ENCODE measurements around the gene SSC5D. TPM values are rescaled to one million over a fixed set of nuclear protein-coding genes. Genes with fewer than 3 reads are reported as not detected.

SSC5D gene
- polyA plus RNA-seq, 1 of the 3 experiments (the other 2 are of a cell fraction): 4.9 TPM

GRCh38 chr19:55498246-55498840, 10.1 kb downstream of the SSC5D start (continued):
- TF ChIP-seq REST (IDR thresholded peaks at IDR 0.05; ENCODE audit: low read depth, low read length) (no peak), NFIC (IDR thresholded peaks at IDR 0.05; ENCODE audit: borderline replicate concordance) (no peak), MAX (IDR thresholded peaks at IDR 0.05; ENCODE audit: low read depth) (no peak), USF1 (IDR thresholded peaks at IDR 0.05; ENCODE audit: borderline replicate concordance, low read depth) (no peak), FOXJ3 (CRISPR knock-in tag; IDR thresholded peaks at IDR 0.05) (no peak), FOXM1 (IDR thresholded peaks at IDR 0.05; ENCODE audit: low read depth) (no peak)

- WGBS (ENCODE audit: low lambda C conversion rate): 91% methylated on average over 25 of the region's 26 CpGs
- H3K9me3 ChIP-seq: no peaks in the 10 kb centered on the region
These were observed 12.2 kb downstream of the SSC5D start for GRCh38 chr19:55500368-55500952.

More at GRCh38 chr19:55500368-55500952, 12.2 kb downstream of the SSC5D start:
- Histone ChIP-seq H3K36me3 (replicated peaks in 1 of 2; ENCODE audit: control insufficient read depth in 1 of 2, insufficient read depth in 2 of 2, low read length in 1 of 2) (no peaks in the 10 kb centered on the region), H3K79me2 (ENCODE audit: insufficient read depth) (no peaks in the 10 kb centered on the region), H3K27ac (ENCODE audit: low read depth in 2 of 2, low read length in 1 of 2) (no peak overlapping the region), H3K4me1 (ENCODE audit: control insufficient read depth in 1 of 2, insufficient read depth in 2 of 2, low read depth in 1 of 2, low read length in 1 of 2) (peaks cover 0 to 6% of the 10 kb centered on the region in 2 experiments; a peak in 1 of 4 replicates), H2AFZ (ENCODE audit: low read depth) (no peak overlapping the region), H3K27me3 (ENCODE audit: insufficient read depth) (no peaks in the 10 kb centered on the region), H3F3A (replicated peaks; ENCODE audit: insufficient read depth) (peaks cover 9% of the 10 kb centered on the region), H3K9me2 (no peaks in the 10 kb centered on the region), H3K4me2 (no peak overlapping the region), H4K20me1 (ENCODE audit: insufficient read depth) (no peaks in the 10 kb centered on the region), H3K4me3 (ENCODE audit: low read depth in 2 of 2, low read length in 1 of 2) (no peak overlapping the region), H3K9ac (no peak overlapping the region)
- no peak for TF ChIP-seq MEF2A (IDR thresholded peaks at IDR 0.05; ENCODE audit: borderline replicate concordance, low read depth)
- no peak for TF ChIP-seq USF1 (IDR thresholded peaks at IDR 0.05; ENCODE audit: borderline replicate concordance, low read depth)
- TF ChIP-seq CTCF (IDR thresholded peaks at IDR 0.05): no peak
- TF ChIP-seq FOXM1 (IDR thresholded peaks at IDR 0.05; ENCODE audit: low read depth): no peak
- TF ChIP-seq JUND (IDR thresholded peaks at IDR 0.05): no peak
- no peak for TF ChIP-seq FOXJ3 (CRISPR knock-in tag; IDR thresholded peaks at IDR 0.05)
- TF ChIP-seq RAD21 (IDR thresholded peaks at IDR 0.05; ENCODE audit: low read length): no peak
- TF ChIP-seq SIN3A (IDR thresholded peaks at IDR 0.05; ENCODE audit: borderline replicate concordance, low read depth, low read length): no peak
- no peak for TF ChIP-seq ZBTB33 (IDR thresholded peaks at IDR 0.05; ENCODE audit: borderline replicate concordance, low read depth)
- TF ChIP-seq NFIC (IDR thresholded peaks at IDR 0.05; ENCODE audit: borderline replicate concordance): no peak
- TF ChIP-seq EZH2phosphoT487 (IDR thresholded peaks at IDR 0.05; ENCODE audit: borderline replicate concordance, low read depth): no peak
- TF ChIP-seq IRF3 (IDR thresholded peaks at IDR 0.05; ENCODE audit: low read depth, low read length): no peak
- no peak for TF ChIP-seq TAF1 (IDR thresholded peaks at IDR 0.05; ENCODE audit: borderline replicate concordance, low read depth, low read length)
- ChIA-PET CTCF (interaction anchor here (1.3 to 1.7 kb wide), 3 partner anchors 10 to 33 kb away, joined by 5 to 10 read pairs (median 5); no protein-coding TSS in a partner anchor), POLR2A (no interaction called here)
- DNase-seq: no peak
